Neural cell (in vitro differentiated cells): ENCODE data around the gene TMEM184A. TPM values are rescaled to one million over a fixed set of nuclear protein-coding genes. Genes with fewer than 3 reads are reported as not detected.

ENCODE experiments used
- H2AFZ ChIP-seq: fragments of 200-600, 300-800 bp; sonication (generic), shearing (Covaris generic); 2 replicates; pipeline ENCODE4 v1.6.0; 2014; ENCODE audit warnings: low read depth, mild to moderate bottlenecking, antibody characterized with exemption, low read length, moderate library complexity
- H3F3A ChIP-seq: fragments of 200-600 bp; shearing (Covaris generic); 2 replicates; pipeline ENCODE4 v1.6.1; 2016; ENCODE audit warnings: mild to moderate bottlenecking, moderate library complexity, mixed read lengths, antibody characterized with exemption, low read length; ENCODE audit not compliant: insufficient read depth, poor library complexity, severe bottlenecking
- H3K27ac ChIP-seq: fragments of 200-600, 300-800 bp; sonication (generic), shearing (Covaris generic); 2 replicates; pipeline ENCODE4 v1.5.1; 2014; ENCODE audit warnings: mild to moderate bottlenecking, low read length, moderate library complexity
- H3K27me3 ChIP-seq: fragments of 300-800, 200-600 bp; sonication (generic), shearing (Covaris generic); 2 replicates; pipeline ENCODE4 v1.6.0; 2014; ENCODE audit warnings: mild to moderate bottlenecking, low read depth, low read length, moderate library complexity; ENCODE audit not compliant: insufficient read depth
- H3K36me3 ChIP-seq: fragments of 300-800, 200-600 bp; sonication (generic), shearing (Covaris generic); 2 replicates; pipeline ENCODE4 v1.5.1; 2014; ENCODE audit warnings: mild to moderate bottlenecking, antibody characterized with exemption, low read length, moderate library complexity; ENCODE audit not compliant: insufficient read depth
- H3K4me2 ChIP-seq: fragments of 300-800, 200-600 bp; sonication (generic), shearing (Covaris generic); 2 replicates; pipeline ENCODE4 v1.6.0; 2014; ENCODE audit warnings: mild to moderate bottlenecking, low read length
- H3K4me3 ChIP-seq: fragments of 300-800, 200-600 bp; sonication (generic), shearing (Covaris generic); 2 replicates; pipeline ENCODE4 v1.5.1; 2014; ENCODE audit warnings: mild to moderate bottlenecking, low read length, moderate library complexity
- H3K79me2 ChIP-seq: fragments of 200-600 bp; shearing (Covaris generic); replicated peaks from 2 replicates; pipeline ENCODE4 v1.6.0; 2014; ENCODE audit warnings: mild to moderate bottlenecking, low read length, moderate library complexity; ENCODE audit not compliant: insufficient read depth
- H3K9ac ChIP-seq: fragments of 300-800, 200-600 bp; sonication (generic), shearing (Covaris generic); 2 replicates; pipeline ENCODE4 v1.6.1; 2016; ENCODE audit warnings: mild to moderate bottlenecking, low read length, mixed read lengths
- H3K9me2 ChIP-seq: fragments of 200-600 bp; shearing (Covaris generic); 2 replicates; pipeline ENCODE4 v1.6.1; 2016; ENCODE audit warnings: mild to moderate bottlenecking, low read length, mixed read lengths; ENCODE audit not compliant: insufficient read depth
- H3K9me3 ChIP-seq: fragments of 200-600, 300-800 bp; sonication (generic), shearing (Covaris generic); 2 replicates; pipeline ENCODE4 v1.6.1; 2016; ENCODE audit warnings: mild to moderate bottlenecking, mixed run types, low read length, moderate library complexity, mixed read lengths
- H4K20me1 ChIP-seq: fragments of 200-600 bp; shearing (Covaris generic); 2 replicates; pipeline ENCODE4 v1.6.1; 2016; ENCODE audit warnings: mild to moderate bottlenecking, mixed run types; ENCODE audit not compliant: insufficient read depth
- EP300 ChIP-seq: fragments of 450-650 bp; conservative IDR thresholded peaks from 2 replicates; pipeline ENCODE4 v1.6.1; 2014; ENCODE audit warnings: antibody characterized with exemption, mild to moderate bottlenecking, moderate library complexity; ENCODE audit not compliant: poor library complexity, severe bottlenecking
- EZH2 ChIP-seq: fragments of 200-600, 300-800 bp; shearing (Covaris generic), sonication (generic); IDR thresholded peaks from 2 replicates; pipeline ENCODE4 v1.6.1; 2014; ENCODE audit warnings: antibody characterized with exemption, low read length, borderline replicate concordance, mild to moderate bottlenecking; ENCODE audit not compliant: insufficient read depth, poor library complexity, severe bottlenecking
- MXI1 ChIP-seq: fragments of 450-650 bp; conservative IDR thresholded peaks from 2 replicates; pipeline ENCODE4 v1.6.1; 2014; ENCODE audit warnings: antibody characterized with exemption, mild to moderate bottlenecking; ENCODE audit not compliant: poor library complexity, severe bottlenecking
- POLR2AphosphoS5 ChIP-seq: IDR thresholded peaks from 2 replicates; pipeline ENCODE4 v1.6.1; 2012
- RAD21 ChIP-seq: fragments of 450-650 bp; conservative IDR thresholded peaks from 2 replicates; pipeline ENCODE4 v1.6.1; 2014; ENCODE audit warnings: antibody characterized with exemption, mild to moderate bottlenecking, moderate library complexity
- REST ChIP-seq: IDR thresholded peaks from 2 replicates; pipeline ENCODE4 v1.6.1; 2012; ENCODE audit warnings: borderline replicate concordance
- SMC3 ChIP-seq: fragments of 450-650 bp; conservative IDR thresholded peaks from 2 replicates; pipeline ENCODE4 v1.6.1; 2014; ENCODE audit warnings: antibody characterized with exemption, mild to moderate bottlenecking, moderate library complexity; ENCODE audit not compliant: poor library complexity
- TAF1 ChIP-seq: IDR thresholded peaks from 2 replicates; pipeline ENCODE4 v1.6.1; 2012; ENCODE audit warnings: low read depth
- polyA plus RNA-seq: library from polyadenylated mRNA; depleted of rRNA; stranded (reverse); fragments of >200 nt; gene quantifications from 2 replicates; pipeline ENCODE4 v1.2.3, GENCODE V29; 2014
- TF ChIP-seq, protein P1 (sequence below): fragments of 450-650 bp; IDR thresholded peaks from 2 replicates; pipeline ENCODE4 v1.5.1; 2014; ENCODE audit warnings: antibody characterized with exemption, mild to moderate bottlenecking, moderate library complexity; ENCODE audit not compliant: poor library complexity, severe bottlenecking

The TMEM184A gene
- polyA plus RNA-seq, 1 donor from 2014 or later, result not detected

DNA sequence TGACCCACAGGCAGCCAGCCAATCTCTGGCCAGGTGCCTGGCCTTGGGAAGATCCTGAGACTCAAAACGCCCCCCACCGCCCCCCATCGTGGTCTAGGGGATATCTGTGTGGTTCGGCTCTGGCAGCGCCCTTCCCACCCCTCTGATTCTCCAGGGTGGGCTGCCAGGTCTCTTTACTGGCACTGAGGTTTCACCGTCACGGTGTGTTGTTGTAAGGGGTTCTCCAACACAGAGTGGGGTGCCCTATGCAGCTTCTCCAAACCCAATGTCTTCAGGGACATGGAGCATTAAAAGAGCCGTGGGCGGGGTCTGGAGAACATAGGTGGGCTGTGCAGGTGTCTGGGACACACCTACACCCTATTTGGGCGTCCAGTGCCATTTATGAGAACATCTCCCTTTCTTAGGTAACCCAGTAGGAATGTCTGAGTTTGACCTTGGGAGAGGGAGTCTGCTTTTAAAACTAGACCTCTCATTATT, 24.0 kb downstream of the TMEM184A start:
- H4K20me1 ChIP-seq, result no peaks in the 10 kb centered on the region
- H3K27ac ChIP-seq, result no peak overlapping the region
- no peaks in the 10 kb centered on the region for H3K79me2 ChIP-seq

DNA sequence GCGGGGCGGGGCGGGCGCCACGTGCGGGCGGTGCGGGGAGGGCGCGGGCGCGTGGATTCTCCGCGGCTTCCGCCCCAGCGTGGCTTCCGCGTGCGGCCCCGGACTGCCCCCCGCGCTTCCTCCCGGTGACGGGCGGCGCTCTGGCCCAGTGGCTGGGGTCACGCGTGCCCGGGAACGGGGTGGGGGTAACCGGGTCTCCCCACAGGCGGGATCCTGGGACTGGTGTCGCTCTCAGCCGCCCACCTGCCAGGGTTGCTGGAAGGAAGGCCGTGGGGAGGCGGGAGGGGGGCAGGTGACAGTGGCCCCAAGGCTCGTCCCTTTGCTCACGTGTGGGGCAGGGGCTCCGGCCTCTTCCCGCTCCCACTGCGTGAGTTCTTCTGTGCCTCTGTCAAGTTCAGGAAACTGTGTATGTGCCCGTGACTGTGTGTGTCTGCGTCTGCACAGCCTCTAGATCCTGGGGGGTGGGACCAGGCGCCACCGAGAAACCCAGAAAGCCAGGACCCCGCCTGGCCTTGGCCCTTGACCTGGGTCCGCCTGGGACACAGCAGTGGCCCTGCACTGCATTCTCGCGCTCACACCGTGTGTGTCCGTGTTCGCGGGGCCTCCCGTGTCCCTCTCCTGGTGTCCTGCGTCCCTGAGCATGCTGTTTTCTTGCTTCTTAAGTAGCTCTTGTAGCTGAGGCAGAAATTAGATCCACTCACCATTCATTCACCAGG, 24.6 kb downstream of the TMEM184A start:
- H3K36me3 ChIP-seq, result no peaks in the 10 kb centered on the region
- H3K9me3 ChIP-seq, result no peaks in the 10 kb centered on the region
- H3K9me2 ChIP-seq, result no peaks in the 10 kb centered on the region
- no peaks in the 10 kb centered on the region for H3K79me2 ChIP-seq
- no peak overlapping the region for H2AFZ ChIP-seq
- no peaks in the 10 kb centered on the region for H4K20me1 ChIP-seq
- no peak overlapping the region for H3K27ac ChIP-seq
- H3K4me3 ChIP-seq, result peak overlapping the region; percentile 66
- no peaks in the 10 kb centered on the region for H3F3A ChIP-seq
- no peak overlapping the region for H3K4me2 ChIP-seq
- H3K9ac ChIP-seq, result peak overlapping the region; percentile 42
- TF ChIP-seq RAD21 (no peak), MXI1 (peak; percentile 53)
- no peaks in the 10 kb centered on the region for H3K27me3 ChIP-seq

More for the DNA sequence above, 24.0 kb downstream of the TMEM184A start:
- Histone ChIP-seq H3K9me2 (no peaks in the 10 kb centered on the region), H3K36me3 (no peaks in the 10 kb centered on the region), H3K27me3 (no peaks in the 10 kb centered on the region), H2AFZ (no peak overlapping the region), H3F3A (no peaks in the 10 kb centered on the region), H3K9me3 (no peaks in the 10 kb centered on the region), H3K4me3 (peak overlapping the region; percentile 66), H3K9ac (no peak overlapping the region), H3K4me2 (no peak overlapping the region)
- TF ChIP-seq POLR2AphosphoS5 (no peak), RAD21 (no peak), EZH2 (no peak)
- TF ChIP-seq, protein P1, sequence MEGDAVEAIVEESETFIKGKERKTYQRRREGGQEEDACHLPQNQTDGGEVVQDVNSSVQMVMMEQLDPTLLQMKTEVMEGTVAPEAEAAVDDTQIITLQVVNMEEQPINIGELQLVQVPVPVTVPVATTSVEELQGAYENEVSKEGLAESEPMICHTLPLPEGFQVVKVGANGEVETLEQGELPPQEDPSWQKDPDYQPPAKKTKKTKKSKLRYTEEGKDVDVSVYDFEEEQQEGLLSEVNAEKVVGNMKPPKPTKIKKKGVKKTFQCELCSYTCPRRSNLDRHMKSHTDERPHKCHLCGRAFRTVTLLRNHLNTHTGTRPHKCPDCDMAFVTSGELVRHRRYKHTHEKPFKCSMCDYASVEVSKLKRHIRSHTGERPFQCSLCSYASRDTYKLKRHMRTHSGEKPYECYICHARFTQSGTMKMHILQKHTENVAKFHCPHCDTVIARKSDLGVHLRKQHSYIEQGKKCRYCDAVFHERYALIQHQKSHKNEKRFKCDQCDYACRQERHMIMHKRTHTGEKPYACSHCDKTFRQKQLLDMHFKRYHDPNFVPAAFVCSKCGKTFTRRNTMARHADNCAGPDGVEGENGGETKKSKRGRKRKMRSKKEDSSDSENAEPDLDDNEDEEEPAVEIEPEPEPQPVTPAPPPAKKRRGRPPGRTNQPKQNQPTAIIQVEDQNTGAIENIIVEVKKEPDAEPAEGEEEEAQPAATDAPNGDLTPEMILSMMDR, result no peak

DNA sequence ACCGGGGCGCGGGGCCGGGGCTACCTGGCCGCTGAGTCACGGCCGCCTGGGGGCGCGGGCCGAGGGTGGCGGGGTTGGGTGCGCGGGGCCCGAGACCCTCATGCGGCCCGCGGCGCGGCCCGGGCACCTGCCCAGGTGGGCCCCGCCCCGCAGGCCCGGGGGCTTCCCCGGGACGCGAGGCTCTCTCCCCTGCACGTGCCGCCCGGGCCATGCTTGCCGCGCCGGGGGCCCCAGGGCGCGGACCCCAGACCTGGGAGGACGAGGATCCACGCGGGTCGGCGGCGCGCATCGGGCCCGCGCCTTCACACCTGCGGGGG, 25.1 kb downstream of the TMEM184A start:
- Histone ChIP-seq H3K27ac (no peak overlapping the region), H3K79me2 (no peaks in the 10 kb centered on the region)

More for the DNA sequence above, 25.1 kb downstream of the TMEM184A start:
- Histone ChIP-seq H3K27me3 (no peaks in the 10 kb centered on the region), H3K9me3 (no peaks in the 10 kb centered on the region), H3F3A (no peaks in the 10 kb centered on the region), H3K9me2 (no peaks in the 10 kb centered on the region), H3K9ac (peak overlapping the region; percentile 42), H3K4me3 (peak overlapping the region; percentile 66), H4K20me1 (no peaks in the 10 kb centered on the region), H3K36me3 (no peaks in the 10 kb centered on the region), H3K4me2 (no peak overlapping the region), H2AFZ (no peak overlapping the region)
- TF ChIP-seq TAF1 (no peak), EP300 (no peak), MXI1 (no peak), RAD21 (no peak), REST (no peak), SMC3 (no peak), POLR2AphosphoS5 (no peak), EZH2 (no peak)
- TF ChIP-seq, protein P1, result no peak
